Erythroblast (primary cell): ENCODE data around the gene LGALS8.
"Not testable (repeated sequence)": the region's sequence is repeated elsewhere in the genome, so short reads cannot be mapped to it uniquely, and the experiment has no call there.

ENCODE experiments used
- DNase-seq, 2 experiments: peaks; one replicate each; lab custom pipeline; 2025; lab: John Stamatoyannopoulos, UW
- GATA1 ChIP-seq: IDR thresholded peaks from 2 replicates; pipeline ENCODE4 v1.6.1; 2011; ENCODE audit warnings: low read depth, mild to moderate bottlenecking, control low read depth, low read length, moderate library complexity
- POLR2A ChIP-seq: IDR thresholded peaks from 2 replicates; pipeline ENCODE4 v1.6.1; 2011; ENCODE audit warnings: mild to moderate bottlenecking, low read length

The LGALS8 gene

DNA sequence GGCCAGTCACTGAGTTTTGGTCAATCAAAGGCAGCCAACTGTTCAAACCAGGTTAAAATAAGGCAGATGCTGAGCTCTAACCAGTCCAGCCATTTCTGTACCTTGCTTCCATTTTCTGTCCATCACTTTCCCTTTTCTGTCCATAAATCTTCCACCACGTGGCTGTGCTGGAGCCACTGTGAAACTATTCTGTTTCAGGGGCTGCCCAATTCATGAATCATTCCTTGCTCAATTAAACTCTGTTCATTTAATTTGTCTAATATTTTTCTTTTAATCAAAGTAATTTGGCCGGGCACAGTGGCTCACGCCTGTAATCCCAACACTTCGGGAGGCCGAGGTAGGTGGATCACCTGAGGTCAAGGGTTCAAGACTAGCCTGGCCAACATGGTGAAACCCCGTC, 22.7 kb upstream of the LGALS8 start:
- DNase-seq: no peak
- TF ChIP-seq GATA1 (no peak), POLR2A (no peak)

DNA sequence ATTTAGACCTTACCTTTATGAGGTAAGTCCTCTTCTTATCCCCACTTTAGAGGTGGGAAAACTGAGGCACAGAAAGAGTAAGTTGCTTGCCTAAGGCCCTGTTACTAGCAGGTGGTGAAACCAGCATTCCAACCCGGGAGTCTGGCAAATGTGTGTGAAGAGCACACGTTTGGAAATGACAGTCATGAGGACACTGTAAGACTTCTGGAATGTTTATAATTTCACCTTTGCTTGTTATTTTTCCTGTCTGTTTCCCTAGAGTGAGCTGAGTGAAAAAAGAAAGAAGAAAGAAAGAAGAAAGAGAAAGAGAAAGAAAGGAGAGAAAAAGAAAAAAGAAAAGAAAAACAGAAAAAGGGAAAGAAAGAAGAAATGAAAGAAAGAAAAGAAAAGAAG, 21.2 kb upstream of the LGALS8 start:
- DNase-seq: no peak
- TF ChIP-seq POLR2A (no peak), GATA1 (no peak)

DNA sequence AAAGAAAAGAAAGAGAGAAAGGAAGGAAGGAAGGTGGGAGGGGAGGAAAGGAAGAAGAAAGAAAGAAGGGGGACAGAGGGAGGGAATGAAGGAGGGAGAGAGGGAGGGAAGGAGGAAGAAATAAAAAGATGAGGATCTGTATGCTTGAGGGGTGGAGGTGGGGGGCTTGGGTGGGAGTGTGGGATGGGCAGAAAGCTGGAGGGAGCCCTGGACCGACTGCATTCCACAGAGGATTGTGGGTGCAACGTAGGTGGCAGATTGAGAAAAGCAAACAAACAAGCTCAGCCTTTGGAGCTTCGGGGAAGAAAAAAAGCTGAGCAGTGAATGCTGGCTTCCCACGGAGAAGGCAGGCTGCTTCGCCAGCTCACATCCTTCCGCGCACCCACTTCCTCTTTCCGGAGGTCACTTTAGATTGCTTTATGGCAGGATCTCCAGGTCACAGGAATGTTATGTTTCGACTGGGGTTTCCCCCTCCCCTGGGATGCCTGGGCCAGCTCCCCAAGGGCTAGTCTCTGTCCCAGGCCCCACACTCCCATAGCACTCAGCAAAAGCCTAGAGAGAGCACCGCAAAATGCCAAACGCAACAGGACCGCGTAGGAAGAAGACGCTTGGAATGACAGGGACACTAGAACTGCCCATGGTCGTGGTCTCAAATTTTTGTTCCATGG, 20.7 kb upstream of the LGALS8 start:
- DNase-seq: peak; percentile 13 to 14
- TF ChIP-seq GATA1: no peak
- TF ChIP-seq POLR2A: no peak

DNA sequence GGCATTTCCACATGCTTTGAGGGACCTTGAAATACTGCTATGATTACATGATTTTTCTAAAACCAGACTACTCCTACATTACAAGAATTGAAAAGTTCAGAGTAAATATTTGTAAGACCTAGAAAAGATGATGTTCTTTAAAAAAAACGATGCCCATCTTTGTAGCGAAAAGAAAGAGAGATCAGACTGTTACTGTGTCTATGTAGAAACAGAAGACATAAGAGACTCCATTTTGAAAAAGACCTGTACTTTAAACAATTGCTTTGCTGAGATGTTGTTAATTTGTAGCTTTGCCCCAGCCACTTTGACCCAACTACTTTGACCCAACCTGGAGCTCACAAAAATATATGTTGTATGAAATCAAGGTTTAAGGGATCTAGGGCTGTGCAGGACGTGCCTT, 19.4 kb upstream of the LGALS8 start:
- DNase-seq: not testable (repeated sequence)

DNA sequence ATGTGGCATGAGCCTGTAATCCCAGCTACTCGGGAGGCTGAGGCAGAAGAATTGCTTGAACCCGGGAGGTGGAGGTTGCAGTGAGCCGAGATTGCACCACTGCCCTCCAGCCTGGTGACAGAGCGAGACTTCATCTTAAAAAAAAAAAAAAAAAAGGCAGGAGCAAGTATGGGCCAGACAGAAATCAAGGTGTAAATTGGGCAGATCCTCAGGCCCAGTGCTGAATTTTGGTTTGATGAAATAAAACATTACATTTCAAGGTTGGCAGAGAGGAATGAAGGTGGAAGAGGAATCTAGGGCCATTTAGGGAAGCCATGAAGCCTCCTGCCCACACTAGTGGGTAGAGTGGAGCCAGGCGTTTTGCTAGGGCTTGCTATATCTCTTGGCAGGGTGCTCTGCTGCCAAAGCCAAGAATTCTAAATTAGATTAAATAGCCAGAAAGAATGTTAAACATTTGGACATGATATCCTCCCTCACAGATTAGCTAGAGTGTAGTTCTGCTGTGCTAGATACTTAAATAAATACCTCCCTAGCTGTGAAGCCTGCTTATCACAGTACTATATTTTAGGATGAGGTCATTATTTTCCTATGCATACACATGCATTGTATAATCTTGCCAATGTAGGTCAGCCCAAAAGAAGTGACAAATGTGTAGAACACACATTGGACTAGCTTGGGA, 16.6 kb upstream of the LGALS8 start:
- DNase-seq: peak; percentile 21 to 73
- TF ChIP-seq POLR2A: peak; percentile 18
- no peak for TF ChIP-seq GATA1

DNA sequence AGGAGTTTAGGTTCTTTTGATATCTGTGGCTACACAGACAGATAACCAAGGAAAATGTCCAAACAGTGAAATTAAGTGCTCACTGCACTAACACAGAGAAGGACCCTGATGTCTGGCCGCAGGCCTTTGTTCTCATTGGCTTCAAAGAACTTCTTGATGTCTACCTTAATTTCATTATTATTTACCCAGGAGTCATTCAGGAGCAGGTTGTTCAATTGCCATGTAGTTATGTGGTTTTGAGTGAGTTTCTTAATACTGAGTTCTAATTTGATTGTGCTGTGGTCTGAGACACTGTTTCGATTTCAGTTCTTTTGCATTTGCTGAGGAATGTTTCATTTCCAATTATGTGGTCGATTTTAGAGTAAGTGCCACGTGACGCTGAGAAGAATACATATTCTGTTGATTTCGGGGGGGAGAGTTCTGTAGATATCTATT, 15.2 kb upstream of the LGALS8 start:
- no peak for TF ChIP-seq GATA1
- no peak for TF ChIP-seq POLR2A
- no peak for DNase-seq

DNA sequence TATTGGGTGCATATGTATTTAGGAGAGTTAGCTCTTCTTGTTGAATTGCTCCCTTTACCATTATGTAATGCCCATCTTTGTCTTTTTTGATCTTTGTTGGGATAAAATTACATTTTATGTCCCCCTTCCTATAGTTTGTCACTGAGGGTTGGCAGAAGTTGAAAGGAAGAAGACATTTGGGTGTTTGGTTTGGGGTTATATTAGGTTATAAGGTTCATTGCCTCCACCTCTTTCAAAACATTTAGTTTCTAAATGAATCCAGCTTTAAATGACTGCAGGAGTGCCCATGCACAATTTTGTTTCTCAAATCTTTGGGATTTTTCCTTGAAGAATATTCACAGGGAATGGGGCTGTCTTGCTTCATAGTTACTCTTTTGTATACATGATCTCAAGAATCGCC, 14.6 kb upstream of the LGALS8 start:
- no peak for DNase-seq
- no peak for TF ChIP-seq POLR2A
- no peak for TF ChIP-seq GATA1

DNA sequence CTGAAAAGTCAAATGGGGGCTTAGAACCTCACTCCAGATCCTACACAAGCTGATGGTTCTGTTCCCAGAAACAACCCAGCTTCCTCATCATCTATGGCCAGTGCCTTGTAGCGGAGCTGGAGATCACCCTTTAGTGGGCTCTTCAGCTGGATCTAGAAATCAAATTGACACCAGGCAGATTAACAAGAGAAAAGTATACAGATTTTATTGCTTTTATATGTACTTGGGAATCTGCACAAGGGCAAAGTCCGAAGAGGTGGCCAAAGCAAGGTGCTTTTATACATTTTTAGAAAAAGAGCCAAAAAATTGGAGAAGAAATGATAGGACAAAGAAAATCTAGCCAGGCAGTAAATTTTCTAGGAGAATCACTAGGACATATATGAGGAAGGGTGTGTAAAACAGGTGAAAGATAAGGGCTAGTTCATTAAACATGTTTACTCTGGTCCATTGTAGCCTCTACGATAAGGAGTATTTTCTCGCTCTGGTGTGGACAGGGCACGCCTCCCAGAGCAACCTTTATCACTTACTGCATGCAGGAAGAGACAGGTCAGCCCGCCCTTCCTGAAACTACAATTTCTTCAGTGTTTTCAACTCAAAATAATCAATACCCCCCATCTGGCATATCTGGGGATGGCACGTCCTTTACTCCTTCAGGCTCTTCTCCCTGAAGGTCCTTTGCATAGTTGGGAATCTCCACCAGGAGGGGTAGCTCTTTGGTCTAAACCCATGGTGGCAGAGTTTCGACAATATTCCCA, 14.0 kb upstream of the LGALS8 start:
- TF ChIP-seq POLR2A (no peak), GATA1 (no peak)
- peak; percentile 35 to 70 for DNase-seq

DNA sequence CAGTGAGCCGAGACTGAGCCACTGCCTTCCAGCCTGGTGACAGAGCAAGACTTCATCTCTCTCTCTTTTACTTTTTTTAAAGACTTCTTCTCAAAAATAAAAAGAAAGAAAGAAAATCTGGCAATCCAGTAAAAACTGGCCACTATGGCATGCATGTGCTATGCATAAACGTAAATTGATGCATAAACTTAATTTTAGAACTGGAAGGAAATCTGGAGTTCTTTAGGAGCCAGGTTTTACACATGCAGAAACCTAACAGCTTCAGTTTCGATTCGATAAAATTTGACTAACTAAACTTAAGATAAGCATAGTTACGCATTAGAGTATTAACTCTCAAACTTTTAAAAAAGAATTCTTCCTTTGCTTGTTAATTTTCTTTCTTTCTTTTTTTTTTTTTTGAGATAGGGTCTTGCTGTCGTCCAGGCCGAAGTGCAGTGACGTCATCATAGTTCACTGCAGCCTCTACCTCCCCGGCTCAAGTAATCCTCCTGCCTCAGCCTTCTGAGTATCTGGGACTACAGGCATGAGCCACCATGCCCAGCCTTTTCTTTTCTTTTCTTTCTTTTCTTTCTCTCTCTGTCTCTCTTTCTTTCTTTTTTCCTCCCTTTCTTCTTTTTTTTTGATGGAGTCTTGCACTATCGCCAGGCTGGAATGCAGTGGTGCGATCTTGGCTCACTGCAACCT, 11.9 kb upstream of the LGALS8 start:
- DNase-seq: no peak
- no peak for TF ChIP-seq GATA1
- TF ChIP-seq POLR2A: no peak

DNA sequence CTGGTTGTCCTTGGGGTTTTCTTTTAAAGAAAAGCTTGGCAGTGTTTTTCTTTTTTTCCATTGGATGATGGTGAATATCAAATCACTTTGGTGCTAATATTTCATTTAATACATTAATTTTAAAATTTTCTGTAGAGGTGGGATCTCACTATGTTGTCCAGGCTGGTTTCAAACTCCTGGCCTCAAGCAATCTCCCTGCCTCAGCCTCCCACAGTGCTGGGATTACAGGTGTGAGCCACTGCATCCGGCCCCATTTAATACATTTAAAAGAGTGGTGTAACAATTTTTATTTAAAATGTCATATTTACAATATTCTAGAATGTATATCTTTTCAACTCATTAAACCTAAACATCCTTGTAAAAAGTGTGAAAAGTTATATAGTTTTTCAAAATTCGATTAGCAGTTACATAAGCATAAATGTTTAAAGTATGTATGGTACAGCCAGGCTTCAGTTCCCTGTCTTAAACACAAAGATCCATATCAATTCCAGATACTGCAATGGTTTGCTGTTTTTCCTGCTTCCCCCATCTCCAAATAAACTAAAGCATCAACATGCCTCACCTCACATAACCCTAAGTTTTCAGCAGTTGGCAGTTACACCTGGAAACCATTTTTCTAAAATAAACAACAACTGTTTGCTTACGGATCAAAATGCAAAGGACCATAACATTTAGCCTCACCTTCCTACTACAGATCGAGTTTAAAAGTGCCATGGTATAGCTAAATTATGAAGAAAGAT, 8.9 kb upstream of the LGALS8 start:
- DNase-seq: no peak
- TF ChIP-seq GATA1 (no peak), POLR2A (no peak)

DNA sequence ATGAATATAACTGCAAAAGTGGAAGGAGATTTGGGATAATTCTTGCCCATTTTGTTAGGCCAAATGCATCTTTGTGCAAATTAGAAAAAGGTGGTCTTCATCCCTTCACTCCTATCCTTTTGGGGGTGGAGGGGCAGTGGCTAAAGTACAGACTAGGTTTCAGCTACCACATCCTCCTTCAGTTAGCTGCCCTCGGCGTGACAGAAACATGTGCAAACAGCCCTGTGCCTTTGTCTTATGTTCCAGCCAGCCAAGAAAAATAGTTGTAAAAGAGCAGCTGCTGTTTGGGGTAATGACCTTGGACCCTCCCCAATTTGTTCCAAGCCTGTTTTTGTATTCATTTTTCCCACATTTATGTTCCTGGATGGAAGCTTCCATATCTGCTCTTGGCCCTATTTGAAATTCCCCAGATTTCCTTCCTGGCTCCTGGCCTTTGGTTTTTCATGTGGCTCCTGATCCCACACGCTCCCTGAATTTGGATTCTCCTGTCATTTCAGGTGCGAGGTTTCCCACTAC, 8.3 kb upstream of the LGALS8 start:
- TF ChIP-seq POLR2A (no peak), GATA1 (no peak)
- no peak for DNase-seq

DNA sequence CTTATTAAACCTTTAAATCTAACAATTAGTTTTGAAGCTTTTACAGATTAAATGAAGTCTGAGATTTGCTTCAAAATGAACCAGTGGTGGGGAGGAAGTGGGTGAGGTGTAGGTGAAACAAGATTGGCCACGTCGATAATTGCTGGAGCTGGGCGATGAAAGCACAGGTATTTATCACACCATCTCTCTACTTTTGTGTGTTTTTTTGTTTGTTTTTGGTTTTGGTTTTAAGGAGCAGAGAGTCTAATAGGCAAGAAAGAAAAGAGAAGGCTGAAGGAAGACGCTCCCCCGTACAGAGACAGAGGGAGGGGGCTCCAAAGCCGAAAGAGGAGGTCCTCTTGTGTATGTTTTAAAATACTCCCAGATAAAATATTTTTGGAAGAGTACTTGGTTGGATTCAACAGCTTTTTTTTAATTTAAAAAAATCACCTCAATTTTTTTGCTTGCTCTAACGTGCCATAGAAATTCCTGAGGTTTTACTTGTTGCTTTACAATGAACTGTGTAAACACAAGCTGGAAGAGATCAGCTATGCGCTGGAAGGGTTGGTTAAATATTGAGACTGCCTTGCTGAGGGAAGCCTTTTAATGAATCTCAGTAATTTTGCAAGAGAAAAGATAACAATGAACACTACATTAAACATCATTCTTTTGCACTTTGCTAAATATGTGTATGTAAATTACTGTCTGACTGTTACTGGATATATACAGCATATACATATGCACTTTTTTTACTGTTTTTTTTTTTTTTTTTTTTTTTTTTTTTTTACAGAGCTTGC, 6.7 kb upstream of the LGALS8 start:
- TF ChIP-seq POLR2A (no peak), GATA1 (no peak)
- DNase-seq: no peak
